ENCODE results near the gene SYNJ1. TPM values are rescaled to one million over a fixed set of nuclear protein-coding genes. Genes with fewer than 3 reads are reported as not detected.

The SYNJ1 gene
- total and polyA plus RNA-seq, 2 of the 13 experiments (the other 11 are each of a cell fraction or from before 2014, with no cell fraction given), result 2.0 to 2.7 TPM

DNA sequence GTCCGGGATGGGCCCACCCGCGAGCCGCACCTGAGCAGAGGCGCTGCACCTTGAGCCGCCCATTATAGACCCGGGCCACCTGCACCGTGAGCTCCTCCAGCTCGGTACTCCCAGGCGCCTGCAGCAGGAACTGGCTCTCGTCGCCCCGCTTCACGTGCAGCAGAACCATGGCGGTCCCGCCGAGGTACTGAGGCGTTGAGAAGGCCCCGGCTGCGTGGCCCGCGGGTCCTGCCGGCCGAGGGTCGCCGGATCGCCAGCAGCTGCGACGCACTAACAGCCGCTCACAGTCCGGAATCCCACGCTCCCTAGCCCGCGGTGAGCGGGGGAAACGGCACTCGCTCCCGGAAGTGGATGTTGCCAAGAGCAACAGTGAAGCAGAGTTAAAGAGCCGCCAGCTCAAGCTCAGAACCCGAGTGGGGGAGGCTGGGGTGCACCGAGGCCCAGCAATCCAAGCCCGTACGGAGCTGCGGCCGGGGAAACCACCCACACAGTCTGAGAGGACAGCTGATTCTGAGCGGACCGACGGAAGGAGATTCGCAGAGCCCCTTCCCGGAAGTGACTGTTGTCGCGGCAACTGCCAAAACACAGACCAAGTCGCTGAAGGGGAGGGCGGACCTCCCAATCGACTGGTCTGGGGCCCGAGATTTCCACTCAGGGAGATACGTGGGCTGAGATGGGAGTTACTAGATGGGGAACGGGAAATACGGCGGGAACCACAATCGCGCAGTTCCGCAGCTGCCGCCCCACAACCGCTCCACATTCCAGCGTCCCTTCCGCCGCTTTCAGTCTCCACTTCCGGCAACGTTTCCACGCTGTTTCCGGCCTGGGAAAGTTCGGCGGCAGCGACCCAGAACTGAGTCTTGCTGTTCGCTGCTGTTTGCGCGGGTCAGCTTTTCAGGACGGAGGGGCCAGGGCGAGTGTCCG, 115.5 kb downstream of the SYNJ1 start, which contains the start of gene CFAP298 (continued):
- TF ChIP-seq, protein P1, sequence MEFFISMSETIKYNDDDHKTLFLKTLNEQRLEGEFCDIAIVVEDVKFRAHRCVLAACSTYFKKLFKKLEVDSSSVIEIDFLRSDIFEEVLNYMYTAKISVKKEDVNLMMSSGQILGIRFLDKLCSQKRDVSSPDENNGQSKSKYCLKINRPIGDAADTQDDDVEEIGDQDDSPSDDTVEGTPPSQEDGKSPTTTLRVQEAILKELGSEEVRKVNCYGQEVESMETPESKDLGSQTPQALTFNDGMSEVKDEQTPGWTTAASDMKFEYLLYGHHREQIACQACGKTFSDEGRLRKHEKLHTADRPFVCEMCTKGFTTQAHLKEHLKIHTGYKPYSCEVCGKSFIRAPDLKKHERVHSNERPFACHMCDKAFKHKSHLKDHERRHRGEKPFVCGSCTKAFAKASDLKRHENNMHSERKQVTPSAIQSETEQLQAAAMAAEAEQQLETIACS (CRISPR knock-in tag; IDR thresholded peaks at IDR 0.05), result no peak
- TF ChIP-seq ZSCAN12 (CRISPR knock-in tag; IDR thresholded peaks at IDR 0.05), result no peak
- no peak for TF ChIP-seq TAF15 (IDR thresholded peaks at IDR 0.05; ENCODE audit: low read depth, low read length, poor library complexity, severe bottlenecking)
- no peak for TF ChIP-seq ZNF562 (CRISPR knock-in tag; IDR thresholded peaks at IDR 0.05; ENCODE audit: borderline replicate concordance)
- TF ChIP-seq, protein P2, sequence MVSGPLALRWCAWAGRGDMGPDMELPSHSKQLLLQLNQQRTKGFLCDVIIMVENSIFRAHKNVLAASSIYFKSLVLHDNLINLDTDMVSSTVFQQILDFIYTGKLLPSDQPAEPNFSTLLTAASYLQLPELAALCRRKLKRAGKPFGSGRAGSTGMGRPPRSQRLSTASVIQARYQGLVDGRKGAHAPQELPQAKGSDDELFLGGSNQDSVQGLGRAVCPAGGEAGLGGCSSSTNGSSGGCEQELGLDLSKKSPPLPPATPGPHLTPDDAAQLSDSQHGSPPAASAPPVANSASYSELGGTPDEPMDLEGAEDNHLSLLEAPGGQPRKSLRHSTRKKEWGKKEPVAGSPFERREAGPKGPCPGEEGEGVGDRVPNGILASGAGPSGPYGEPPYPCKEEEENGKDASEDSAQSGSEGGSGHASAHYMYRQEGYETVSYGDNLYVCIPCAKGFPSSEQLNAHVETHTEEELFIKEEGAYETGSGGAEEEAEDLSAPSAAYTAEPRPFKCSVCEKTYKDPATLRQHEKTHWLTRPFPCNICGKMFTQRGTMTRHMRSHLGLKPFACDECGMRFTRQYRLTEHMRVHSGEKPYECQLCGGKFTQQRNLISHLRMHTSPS (CRISPR knock-in tag; IDR thresholded peaks at IDR 0.05; ENCODE audit: low read depth), result no peak
- TF ChIP-seq KAT8 (CRISPR knock-in tag; IDR thresholded peaks at IDR 0.05), result peak; percentile 96
- peak; percentile 56; the same call in 1 of the 2 replicates for TF ChIP-seq SP2 (CRISPR knock-in tag; IDR thresholded peaks at IDR 0.05)
- TF ChIP-seq KAT7 (CRISPR knock-in tag; IDR thresholded peaks at IDR 0.05; ENCODE audit: borderline replicate concordance), result peak; percentile 72; the same call in 1 of the 2 replicates
- no peak for TF ChIP-seq ZNF766 (CRISPR knock-in tag; IDR thresholded peaks at IDR 0.05; ENCODE audit: borderline replicate concordance)
- peak; percentile 9; the same call in 1 of the 2 replicates for TF ChIP-seq NFKBIZ (CRISPR knock-in tag; IDR thresholded peaks at IDR 0.05)
- no peak for TF ChIP-seq ZFP1 (CRISPR knock-in tag; IDR thresholded peaks at IDR 0.05)
- no peak for TF ChIP-seq SOX13 (IDR thresholded peaks at IDR 0.05)
- peak in 1 of 2 experiments; percentile 29; a peak in 2 of 4 replicates for TF ChIP-seq SOX13 (CRISPR knock-in tag; conservative IDR thresholded peaks at IDR 0.05 in 1 of 2, IDR thresholded peaks at IDR 0.05 in 1 of 2)
- 0 out of 2 replicates have a peak, but pooled peaks have one; percentile 33 for TF ChIP-seq ZNF446 (CRISPR knock-in tag; IDR thresholded peaks at IDR 0.05)
- no peak for TF ChIP-seq FOXM1 (CRISPR knock-in tag; IDR thresholded peaks at IDR 0.05)
- TF ChIP-seq HNF4A (CRISPR knock-in tag; IDR thresholded peaks at IDR 0.05), result no peak; the same call in 1 of the 2 replicates
- TF ChIP-seq, protein P3, sequence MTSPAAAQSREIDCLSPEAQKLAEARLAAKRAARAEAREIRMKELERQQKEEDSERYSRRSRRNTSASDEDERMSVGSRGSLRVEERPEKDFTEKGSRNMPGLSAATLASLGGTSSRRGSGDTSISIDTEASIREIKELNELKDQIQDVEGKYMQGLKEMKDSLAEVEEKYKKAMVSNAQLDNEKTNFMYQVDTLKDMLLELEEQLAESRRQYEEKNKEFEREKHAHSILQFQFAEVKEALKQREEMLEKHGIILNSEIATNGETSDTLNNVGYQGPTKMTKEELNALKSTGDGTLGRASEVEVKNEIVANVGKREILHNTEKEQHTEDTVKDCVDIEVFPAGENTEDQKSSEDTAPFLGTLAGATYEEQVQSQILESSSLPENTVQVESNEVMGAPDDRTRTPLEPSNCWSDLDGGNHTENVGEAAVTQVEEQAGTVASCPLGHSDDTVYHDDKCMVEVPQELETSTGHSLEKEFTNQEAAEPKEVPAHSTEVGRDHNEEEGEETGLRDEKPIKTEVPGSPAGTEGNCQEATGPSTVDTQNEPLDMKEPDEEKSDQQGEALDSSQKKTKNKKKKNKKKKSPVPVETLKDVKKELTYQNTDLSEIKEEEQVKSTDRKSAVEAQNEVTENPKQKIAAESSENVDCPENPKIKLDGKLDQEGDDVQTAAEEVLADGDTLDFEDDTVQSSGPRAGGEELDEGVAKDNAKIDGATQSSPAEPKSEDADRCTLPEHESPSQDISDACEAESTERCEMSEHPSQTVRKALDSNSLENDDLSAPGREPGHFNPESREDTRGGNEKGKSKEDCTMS (CRISPR knock-in tag; conservative IDR thresholded peaks at IDR 0.05), result 0 out of 2 replicates have a peak, but pooled peaks have one; percentile 12
- TF ChIP-seq ZNF652 (CRISPR knock-in tag; IDR thresholded peaks at IDR 0.05; ENCODE audit: borderline replicate concordance, low read depth), result no peak
- TF ChIP-seq HOXA9 (CRISPR knock-in tag; IDR thresholded peaks at IDR 0.05; ENCODE audit: borderline replicate concordance), result peak; percentile 79; the same call in 1 of the 2 replicates
- TF ChIP-seq, protein P4, sequence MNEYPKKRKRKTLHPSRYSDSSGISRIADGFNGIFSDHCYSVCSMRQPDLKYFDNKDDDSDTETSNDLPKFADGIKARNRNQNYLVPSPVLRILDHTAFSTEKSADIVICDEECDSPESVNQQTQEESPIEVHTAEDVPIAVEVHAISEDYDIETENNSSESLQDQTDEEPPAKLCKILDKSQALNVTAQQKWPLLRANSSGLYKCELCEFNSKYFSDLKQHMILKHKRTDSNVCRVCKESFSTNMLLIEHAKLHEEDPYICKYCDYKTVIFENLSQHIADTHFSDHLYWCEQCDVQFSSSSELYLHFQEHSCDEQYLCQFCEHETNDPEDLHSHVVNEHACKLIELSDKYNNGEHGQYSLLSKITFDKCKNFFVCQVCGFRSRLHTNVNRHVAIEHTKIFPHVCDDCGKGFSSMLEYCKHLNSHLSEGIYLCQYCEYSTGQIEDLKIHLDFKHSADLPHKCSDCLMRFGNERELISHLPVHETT (CRISPR knock-in tag; conservative IDR thresholded peaks at IDR 0.05), result 0 out of 2 replicates have a peak, but pooled peaks have one; percentile 41
- TF ChIP-seq ZNF253 (CRISPR knock-in tag; IDR thresholded peaks at IDR 0.05; ENCODE audit: borderline replicate concordance), result no peak
- TF ChIP-seq ZC3H13 (CRISPR knock-in tag; IDR thresholded peaks at IDR 0.05), result peak; percentile 93
- TF ChIP-seq NKX3-1 (CRISPR knock-in tag; IDR thresholded peaks at IDR 0.05), result 0 out of 2 replicates have a peak, but pooled peaks have one; percentile 31
